Activated naive CD4-positive, alpha-beta T cell treated with anti-CD3 and anti-CD28 coated beads for 36 hours (primary cell): ENCODE results near the gene SHMT2. TPM values are rescaled to one million over a fixed set of nuclear protein-coding genes. Genes with fewer than 3 reads are reported as not detected.

ENCODE experiments used
- CTCF ChIA-PET: fragments of 350-600 bp; sonication (Branson Sonifier 250); formaldehyde crosslinking; loops from one replicate; lab custom pipeline; 2021; ENCODE audit warnings: antibody characterized with exemption; lab: Charles Lee
- DNase-seq: peaks from one replicate; pipeline ENCODE4 v3.0.0-alpha.2; 2020
- H3K27ac Mint-ChIP-seq: one replicate; pipeline ENCODE4 v1.8.0; 2021; ENCODE audit warnings: mild to moderate bottlenecking, mixed read lengths
- H3K27me3 Mint-ChIP-seq: one replicate; pipeline ENCODE4 v1.8.0; 2021; ENCODE audit warnings: low read depth, mixed read lengths
- H3K36me3 Mint-ChIP-seq: one replicate; pipeline ENCODE4 v1.8.0; 2021; ENCODE audit warnings: low read depth, mixed read lengths
- H3K4me1 Mint-ChIP-seq: one replicate; pipeline ENCODE4 v1.8.0; 2021; ENCODE audit warnings: low read depth, mixed read lengths
- H3K4me3 Mint-ChIP-seq: one replicate; pipeline ENCODE4 v1.8.0; 2021; ENCODE audit warnings: mild to moderate bottlenecking, moderate library complexity, mixed read lengths
- H3K9me3 Mint-ChIP-seq: one replicate; pipeline ENCODE4 v1.8.0; 2021; ENCODE audit warnings: mixed read lengths
- intact Hi-C: fragments of 100-400 bp; cut with micrococcal nuclease; formaldehyde crosslinking; loops from one replicate; pipeline ENCODE4 v1.15.1; 2023
- total RNA-seq, 2 experiments: library from RNA; stranded (reverse); gene quantifications; one replicate each; pipeline ENCODE4 v1.2.3, GENCODE V29; 2021

The SHMT2 gene
- total RNA-seq, 2 experiments from 2014 or later: 542 to 552 TPM

- DNase-seq: no peak
- peaks cover 14% of the 10 kb centered on the region for H3K27me3 Mint-ChIP-seq
- H3K27ac Mint-ChIP-seq: no peak overlapping the region
- intact Hi-C loops: no loop called here
- H3K4me3 Mint-ChIP-seq: no peak overlapping the region
- H3K4me1 Mint-ChIP-seq: peaks cover 16% of the 10 kb centered on the region
- no peaks in the 10 kb centered on the region for H3K9me3 Mint-ChIP-seq
- no peaks in the 10 kb centered on the region for H3K36me3 Mint-ChIP-seq
- CTCF ChIA-PET: interaction anchor here (1.0 to 1.1 kb wide), 2 partner anchors 32 to 210 kb away, joined by 3 to 5 read pairs; no protein-coding TSS in a partner anchor
These were observed 17.5 kb downstream of the SHMT2 start for GRCh38 chr12:57247041-57247440.

GRCh38 chr12:57248934-57249742, 19.6 kb downstream of the SHMT2 start:
- CTCF ChIA-PET: interaction anchor here (1.1 to 2.9 kb wide), 3 partner anchors 12 to 35 kb away, joined by 3 to 19 read pairs (median 6); no protein-coding TSS in a partner anchor
- intact Hi-C loops: no loop called here

GRCh38 chr12:57250541-57250940, 21.0 kb downstream of the SHMT2 start:
- Mint-ChIP-seq H3K4me1 (no peaks in the 10 kb centered on the region), H3K27ac (no peak overlapping the region), H3K27me3 (no peaks in the 10 kb centered on the region), H3K36me3 (peaks cover 1% of the 10 kb centered on the region), H3K4me3 (no peak overlapping the region), H3K9me3 (no peaks in the 10 kb centered on the region)
- DNase-seq: no peak
- intact Hi-C loops: no loop called here
- CTCF ChIA-PET: interaction anchor here (0.6 to 3.5 kb wide), 4 partner anchors 9 to 114 kb away, joined by 3 to 24 read pairs (median 4); no protein-coding TSS in a partner anchor

More at GRCh38 chr12:57248934-57249742, 19.6 kb downstream of the SHMT2 start:
- peak overlapping the region; percentile 1 for H3K4me3 Mint-ChIP-seq
- H3K9me3 Mint-ChIP-seq: no peaks in the 10 kb centered on the region
- no peak overlapping the region for H3K27ac Mint-ChIP-seq
- H3K27me3 Mint-ChIP-seq: peaks cover 3% of the 10 kb centered on the region
- H3K36me3 Mint-ChIP-seq: peaks cover 1% of the 10 kb centered on the region
- no peak for DNase-seq
- H3K4me1 Mint-ChIP-seq: peaks cover 1% of the 10 kb centered on the region

- Mint-ChIP-seq H3K27me3 (no peaks in the 10 kb centered on the region), H3K9me3 (no peaks in the 10 kb centered on the region), H3K4me1 (no peaks in the 10 kb centered on the region), H3K4me3 (no peak within 1 kb of the TSS), H3K36me3 (peaks cover 2% of the 10 kb centered on the region), H3K27ac (no peak within 1 kb of the TSS)
- intact Hi-C loops: no loop called here
- no peak for DNase-seq
- CTCF ChIA-PET: interaction anchor here (0.9 to 3.5 kb wide), 4 partner anchors 9 to 38 kb away, joined by 4 to 24 read pairs (median 8); no protein-coding TSS in a partner anchor
These were observed 21.4 kb downstream of the SHMT2 start, which contains the start of gene STAC3 for GRCh38 chr12:57250956-57251355. Gene STAC3, minus strand, starts transcription at chr12:57251187. Its CDS starts 1,551 bp downstream, at chr12:57249636.

GRCh38 chr12:57254506-57255280, 25.2 kb downstream of the SHMT2 start:
- DNase-seq: no peak
- Mint-ChIP-seq H3K9me3 (no peaks in the 10 kb centered on the region), H3K36me3 (peaks cover 13% of the 10 kb centered on the region), H3K4me1 (no peaks in the 10 kb centered on the region), H3K27me3 (no peaks in the 10 kb centered on the region), H3K4me3 (no peak overlapping the region), H3K27ac (no peak overlapping the region)
- CTCF ChIA-PET: interaction anchor here (0.9 to 2.1 kb wide), 4 partner anchors 11 to 201 kb away, joined by 3 to 6 read pairs (median 4); no protein-coding TSS in a partner anchor
- intact Hi-C loops: no loop called here

GRCh38 chr12:57255916-57256315, 26.4 kb downstream of the SHMT2 start:
- DNase-seq: no peak
- H3K36me3 Mint-ChIP-seq: peaks cover 17% of the 10 kb centered on the region
- no peak overlapping the region for H3K4me3 Mint-ChIP-seq
- CTCF ChIA-PET: interaction anchor here (0.7 to 2.2 kb wide), 4 partner anchors 13 to 202 kb away, joined by 3 to 10 read pairs (median 4); no protein-coding TSS in a partner anchor
- no peaks in the 10 kb centered on the region for H3K27me3 Mint-ChIP-seq
- intact Hi-C loops: no loop called here
- no peaks in the 10 kb centered on the region for H3K4me1 Mint-ChIP-seq
- no peak overlapping the region for H3K27ac Mint-ChIP-seq
- H3K9me3 Mint-ChIP-seq: no peaks in the 10 kb centered on the region

GRCh38 chr12:57258977-57259970, 29.8 kb downstream of the SHMT2 start:
- Mint-ChIP-seq H3K27me3 (no peaks in the 10 kb centered on the region), H3K36me3 (peaks cover 21% of the 10 kb centered on the region), H3K9me3 (no peaks in the 10 kb centered on the region), H3K27ac (no peak overlapping the region), H3K4me3 (no peak overlapping the region), H3K4me1 (no peaks in the 10 kb centered on the region)
- CTCF ChIA-PET: interaction anchor here (0.9 to 9.2 kb wide), 5 partner anchors 16 to 203 kb away, joined by 3 to 135 read pairs (median 10); partner anchors contain the start of genes GLI1 and INHBE
- intact Hi-C loops: no loop called here
- DNase-seq: no peak

GRCh38 chr12:57260366-57260765, 30.9 kb downstream of the SHMT2 start:
- CTCF ChIA-PET: interaction anchor here (0.6 to 9.2 kb wide), 7 partner anchors 12 to 202 kb away, joined by 3 to 135 read pairs (median 4); partner anchors contain the start of genes GLI1 and INHBE
- H3K27me3 Mint-ChIP-seq: no peaks in the 10 kb centered on the region
- H3K4me3 Mint-ChIP-seq: no peak overlapping the region
- DNase-seq: no peak
- H3K4me1 Mint-ChIP-seq: no peaks in the 10 kb centered on the region
- H3K9me3 Mint-ChIP-seq: no peaks in the 10 kb centered on the region
- no peak overlapping the region for H3K27ac Mint-ChIP-seq
- H3K36me3 Mint-ChIP-seq: peaks cover 22% of the 10 kb centered on the region
- intact Hi-C loops: no loop called here

GRCh38 chr12:57261428-57261865, 31.9 kb downstream of the SHMT2 start:
- intact Hi-C loops: no loop called here
- H3K27me3 Mint-ChIP-seq: no peaks in the 10 kb centered on the region
- no peaks in the 10 kb centered on the region for H3K4me1 Mint-ChIP-seq
- H3K27ac Mint-ChIP-seq: no peak overlapping the region
- H3K36me3 Mint-ChIP-seq: peaks cover 18% of the 10 kb centered on the region
- H3K9me3 Mint-ChIP-seq: no peaks in the 10 kb centered on the region
- H3K4me3 Mint-ChIP-seq: no peak overlapping the region
- CTCF ChIA-PET: interaction anchor here (0.6 to 9.2 kb wide), 9 partner anchors 9 to 197 kb away, joined by 3 to 135 read pairs (median 9); partner anchors contain the start of genes GLI1 and INHBE
- no peak for DNase-seq

GRCh38 chr12:57262126-57262822, 32.8 kb downstream of the SHMT2 start:
- Mint-ChIP-seq H3K36me3 (peaks cover 18% of the 10 kb centered on the region), H3K9me3 (no peaks in the 10 kb centered on the region), H3K4me3 (no peak overlapping the region), H3K27me3 (no peaks in the 10 kb centered on the region), H3K27ac (no peak overlapping the region), H3K4me1 (no peaks in the 10 kb centered on the region)
- no peak for DNase-seq
- CTCF ChIA-PET: interaction anchor here (0.6 to 9.2 kb wide), 8 partner anchors 15 to 201 kb away, joined by 3 to 135 read pairs (median 8); partner anchors contain the start of genes GLI1 and INHBE
- intact Hi-C loops: no loop called here
